HEK293T (cell line): Measurements from ENCODE around the gene CTAGE15.
"Not testable (repeated sequence)": the region's sequence is repeated elsewhere in the genome, so short reads cannot be mapped to it uniquely, and the experiment has no call there.

ENCODE experiments used
- BHLHE40 ChIP-seq: fragments of 450-650 bp; IDR thresholded peaks from 2 replicates; pipeline ENCODE4 v1.6.1; 2016; ENCODE audit warnings: mild to moderate bottlenecking, moderate library complexity, borderline replicate concordance
- FOXA1 ChIP-seq: fragments of 450-650 bp; IDR thresholded peaks from 2 replicates; pipeline ENCODE4 v1.6.1; 2016; ENCODE audit warnings: mild to moderate bottlenecking
- FOXM1 ChIP-seq: fragments of 450-650 bp; IDR thresholded peaks from 2 replicates; pipeline ENCODE4 v1.6.1; 2017; ENCODE audit warnings: mild to moderate bottlenecking, borderline replicate concordance
- SP1 ChIP-seq: fragments of 450-650 bp; IDR thresholded peaks from 2 replicates; pipeline ENCODE4 v1.6.1; 2017
- SUZ12 ChIP-seq: fragments of 450-650 bp; IDR thresholded peaks from 2 replicates; pipeline ENCODE4 v1.6.1; 2016; ENCODE audit warnings: mild to moderate bottlenecking
- TARDBP ChIP-seq: fragments of 450-650 bp; IDR thresholded peaks from 2 replicates; pipeline ENCODE4 v1.6.1; 2016

- not testable (repeated sequence) for TF ChIP-seq SUZ12, TARDBP, FOXM1, SP1, BHLHE40, FOXA1
These were observed 26.5 kb downstream of the CTAGE15 start for GRCh38 chr7:143598086-143598485.
